ENCODE measurements around the gene BDP1. TPM values are rescaled to one million over a fixed set of nuclear protein-coding genes. Genes with fewer than 3 reads are reported as not detected.
"Not testable (repeated sequence)": the region's sequence is repeated elsewhere in the genome, so short reads cannot be mapped to it uniquely, and the experiment has no call there.

BDP1 gene
- total RNA-seq, 1 donor from 2014 or later: 36.2 TPM

- H3F3A ChIP-seq (ENCODE audit: low read depth); H3K4me1 ChIP-seq; H3K27me3 Mint-ChIP-seq (ENCODE audit: insufficient read depth, low read depth); H3K27ac ChIP-seq; H3K36me3 ChIP-seq; H3K4me3 Mint-ChIP-seq; H3K9ac ChIP-seq; H3K9me3 ChIP-seq (ENCODE audit: low read depth); H4K20me1 ChIP-seq (ENCODE audit: low read depth); H3K27ac Mint-ChIP-seq; H3K9me3 Mint-ChIP-seq; H3K36me3 Mint-ChIP-seq; H3K4me3 ChIP-seq; H2AFZ ChIP-seq (replicated peaks); H3K79me2 ChIP-seq (ENCODE audit: low read depth); H3K4me2 ChIP-seq; H3K4me1 Mint-ChIP-seq: not testable (repeated sequence)
- DNase-seq (ENCODE audit: low spot score): peak; percentile 73
- peaks cover 65% of the 10 kb centered on the region for H3K27me3 ChIP-seq
- peak; percentile 58 for TF ChIP-seq CTCF (IDR thresholded peaks at IDR 0.05)
Observed at GRCh38 chr5:71447218-71447808, 8.1 kb upstream of the BDP1 start.

GRCh38 chr5:71452876-71453275, 2.6 kb upstream of the BDP1 start:
- no peaks in the 10 kb centered on the region for H3F3A ChIP-seq (ENCODE audit: low read depth)
- no peaks in the 10 kb centered on the region for H3K9me3 Mint-ChIP-seq
- peaks cover 10% of the 10 kb centered on the region for H4K20me1 ChIP-seq (ENCODE audit: low read depth)
- H3K36me3 ChIP-seq: no peaks in the 10 kb centered on the region
- peaks cover 17% of the 10 kb centered on the region for H3K4me1 Mint-ChIP-seq
- DNase-seq (ENCODE audit: low spot score): no peak
- TF ChIP-seq EZH2 (IDR thresholded peaks at IDR 0.05) (no peak), EZH2phosphoT487 (IDR thresholded peaks at IDR 0.05) (no peak), CTCF (IDR thresholded peaks at IDR 0.05) (no peak)
- H3K4me2 ChIP-seq: no peak overlapping the region
- peaks cover 6% of the 10 kb centered on the region for H3K4me1 ChIP-seq
- no peaks in the 10 kb centered on the region for H3K9me3 ChIP-seq (ENCODE audit: low read depth)
- no peaks in the 10 kb centered on the region for H3K36me3 Mint-ChIP-seq
- peaks cover 24% of the 10 kb centered on the region for H3K27me3 ChIP-seq
- H2AFZ ChIP-seq (replicated peaks): no peak overlapping the region
- H3K79me2 ChIP-seq (ENCODE audit: low read depth): peaks cover 22% of the 10 kb centered on the region
- no peak overlapping the region for H3K4me3 ChIP-seq
- peaks cover 9% of the 10 kb centered on the region for H3K27me3 Mint-ChIP-seq (ENCODE audit: insufficient read depth, low read depth)
- H3K27ac Mint-ChIP-seq: no peak overlapping the region
- no peak overlapping the region for H3K4me3 Mint-ChIP-seq
- H3K9ac ChIP-seq: no peak overlapping the region
- no peak overlapping the region for H3K27ac ChIP-seq

GRCh38 chr5:71454913-71455312, 538 bp upstream of the BDP1 start:
- no peak overlapping the region for H3K9ac ChIP-seq
- peak overlapping the region; percentile 94 for H2AFZ ChIP-seq (replicated peaks)
- no peaks in the 10 kb centered on the region for H3F3A ChIP-seq (ENCODE audit: low read depth)
- H3K27ac Mint-ChIP-seq: peak overlapping the region; percentile 100
- TF ChIP-seq CTCF (IDR thresholded peaks at IDR 0.05): no peak
- no peak for TF ChIP-seq EZH2phosphoT487 (IDR thresholded peaks at IDR 0.05)
- no peak for TF ChIP-seq EZH2 (IDR thresholded peaks at IDR 0.05)
- H3K4me1 Mint-ChIP-seq: peaks cover 18% of the 10 kb centered on the region
- peak overlapping the region; percentile 74 for H3K4me3 ChIP-seq
- peaks cover 43% of the 10 kb centered on the region for H3K79me2 ChIP-seq (ENCODE audit: low read depth)
- peak overlapping the region; percentile 100 for H3K4me3 Mint-ChIP-seq
- peaks cover 15% of the 10 kb centered on the region for H4K20me1 ChIP-seq (ENCODE audit: low read depth)
- peaks cover 7% of the 10 kb centered on the region for H3K36me3 Mint-ChIP-seq
- H3K27me3 ChIP-seq: peaks cover 14% of the 10 kb centered on the region
- peak overlapping the region; percentile 89 for H3K4me2 ChIP-seq
- H3K9me3 ChIP-seq (ENCODE audit: low read depth): no peaks in the 10 kb centered on the region
- no peaks in the 10 kb centered on the region for H3K9me3 Mint-ChIP-seq
- H3K27me3 Mint-ChIP-seq (ENCODE audit: insufficient read depth, low read depth): peaks cover 9% of the 10 kb centered on the region
- DNase-seq (ENCODE audit: low spot score): no peak
- peaks cover 12% of the 10 kb centered on the region for H3K36me3 ChIP-seq
- no peak overlapping the region for H3K27ac ChIP-seq
- H3K4me1 ChIP-seq: peaks cover 6% of the 10 kb centered on the region

All from neural progenitor cell (in vitro differentiated cells).